HepG2 (cell line): ENCODE data around the gene C14orf180.

Experiments used
- ARID4A ChIP-seq: sonication (generic); formaldehyde crosslinking; IDR thresholded peaks from 2 replicates; pipeline ENCODE4 v1.5.0; 2020; ENCODE audit warnings: mild to moderate bottlenecking, missing genetic modification reagents, borderline replicate concordance
- BCL3 ChIP-seq: sonication (generic); formaldehyde crosslinking; IDR thresholded peaks from 2 replicates; pipeline ENCODE4 v1.5.1; 2020; ENCODE audit warnings: mild to moderate bottlenecking, missing genetic modification reagents, moderate library complexity
- ETV5 ChIP-seq: IDR thresholded peaks from 2 replicates; pipeline ENCODE4 v1.6.1; 2018; ENCODE audit warnings: missing biosample characterization, missing genetic modification reagents, inconsistent platforms, borderline replicate concordance
- RXRA ChIP-seq: sonication (generic); formaldehyde crosslinking; IDR thresholded peaks from 2 replicates; pipeline ENCODE4 v1.5.1; 2020; ENCODE audit warnings: missing genetic modification reagents
- SMAD1 ChIP-seq: sonication (generic); formaldehyde crosslinking; IDR thresholded peaks from 2 replicates; pipeline ENCODE4 v1.4.0; 2020; ENCODE audit warnings: missing genetic modification reagents, low read depth, mild to moderate bottlenecking, borderline replicate concordance
- SRSF4 ChIP-seq: fragments of 200-400 bp; formaldehyde crosslinking; IDR thresholded peaks from one replicate; pipeline ENCODE4 v1.6.1; 2018; ENCODE audit warnings: mild to moderate bottlenecking, low read depth, low read length, moderate library complexity; ENCODE audit not compliant: poor library complexity, severe bottlenecking
- STAT6 ChIP-seq: sonication (generic); formaldehyde crosslinking; IDR thresholded peaks from 2 replicates; pipeline ENCODE4 v1.4.0; 2020; ENCODE audit warnings: missing genetic modification reagents, mild to moderate bottlenecking, borderline replicate concordance
- ZNF609 ChIP-seq: sonication (generic); formaldehyde crosslinking; IDR thresholded peaks from 2 replicates; pipeline ENCODE4 v1.4.0; 2020; ENCODE audit warnings: mild to moderate bottlenecking, missing genetic modification reagents, borderline replicate concordance

GRCh38 chr14:104632781-104633180, 53.2 kb downstream of the C14orf180 start:
- TF ChIP-seq RXRA (CRISPR knock-in tag) (no peak), ETV5 (CRISPR knock-in tag) (no peak), ARID4A (CRISPR knock-in tag) (no peak), BCL3 (no peak), SRSF4 (no peak), ZNF609 (CRISPR knock-in tag) (no peak), STAT6 (CRISPR knock-in tag) (no peak), SMAD1 (no peak)
